GM18873 (cell line): ENCODE results near the gene SP1.
"Not testable (repeated sequence)": the region's sequence is repeated elsewhere in the genome, so short reads cannot be mapped to it uniquely, and the experiment has no call there.

Source experiments
- ATAC-seq: cut with Tn5 transposase; IDR thresholded peaks from one replicate; pipeline ENCODE4 v1.9.1; 2021; ENCODE audit warnings: mild to moderate bottlenecking, moderate library complexity, moderate number of reproducible peaks; ENCODE audit not compliant: unreplicated experiment, low FRiP score

The SP1 gene

DNA sequence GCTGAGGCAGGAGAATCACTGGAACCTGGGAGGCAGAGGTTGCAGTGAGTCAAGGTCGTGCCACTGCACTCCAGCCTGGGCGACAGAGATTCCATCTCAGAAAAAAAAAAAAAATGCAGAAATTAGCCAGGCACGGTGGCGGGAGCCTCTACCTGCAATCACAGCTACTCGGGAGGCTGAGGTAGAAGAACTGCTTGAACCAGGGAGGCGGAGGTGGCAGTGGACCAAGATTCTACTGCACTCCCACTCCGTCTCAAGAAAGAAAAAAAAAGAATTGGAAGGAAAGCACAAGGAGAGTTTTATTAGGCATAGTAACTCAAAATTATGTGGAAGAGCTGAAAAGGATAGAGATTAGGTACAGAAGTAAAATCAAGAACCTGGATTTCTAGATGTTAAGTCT, 22.9 kb downstream of the SP1 start:
- no peak for ATAC-seq

GRCh38 chr12:53410951-53411350, 31.0 kb downstream of the SP1 start:
- no peak for ATAC-seq

- ATAC-seq, result no peak
Observed at GRCh38 chr12:53413485-53414204, 33.7 kb downstream of the SP1 start.

- ATAC-seq, result no peak
Observed at GRCh38 chr12:53414756-53415417, 34.9 kb downstream of the SP1 start.

DNA sequence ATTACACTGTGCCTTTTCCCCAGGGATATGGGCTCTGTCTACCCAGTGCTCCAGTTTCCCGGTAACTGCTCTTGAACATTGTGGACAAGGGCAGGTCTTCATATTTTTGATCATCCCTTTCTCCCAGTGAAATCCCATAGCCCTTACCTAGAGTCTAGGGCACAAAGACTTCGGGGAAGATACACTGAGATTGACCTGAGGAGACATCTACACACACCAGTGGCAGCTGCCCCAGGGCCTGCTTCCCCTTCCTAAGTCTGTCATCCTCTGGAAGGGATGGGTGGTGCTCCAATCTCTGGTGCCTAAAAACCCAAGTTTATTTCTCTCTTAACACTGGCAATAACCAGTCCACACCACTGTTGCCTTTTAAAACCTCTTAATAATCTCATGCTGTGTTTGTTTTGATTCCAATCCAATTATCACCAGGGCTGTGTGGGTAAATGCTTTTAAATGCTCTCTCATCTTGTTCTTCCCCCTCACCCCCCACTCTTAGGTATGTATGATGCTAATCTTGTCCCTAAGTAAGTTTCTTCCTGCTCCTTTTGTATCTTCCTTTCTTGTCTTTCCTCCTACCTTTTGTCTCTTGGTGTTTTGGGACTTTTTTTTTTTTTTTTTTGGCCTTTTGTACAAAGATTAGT, 35.9 kb downstream of the SP1 start:
- not testable (repeated sequence) for ATAC-seq

DNA sequence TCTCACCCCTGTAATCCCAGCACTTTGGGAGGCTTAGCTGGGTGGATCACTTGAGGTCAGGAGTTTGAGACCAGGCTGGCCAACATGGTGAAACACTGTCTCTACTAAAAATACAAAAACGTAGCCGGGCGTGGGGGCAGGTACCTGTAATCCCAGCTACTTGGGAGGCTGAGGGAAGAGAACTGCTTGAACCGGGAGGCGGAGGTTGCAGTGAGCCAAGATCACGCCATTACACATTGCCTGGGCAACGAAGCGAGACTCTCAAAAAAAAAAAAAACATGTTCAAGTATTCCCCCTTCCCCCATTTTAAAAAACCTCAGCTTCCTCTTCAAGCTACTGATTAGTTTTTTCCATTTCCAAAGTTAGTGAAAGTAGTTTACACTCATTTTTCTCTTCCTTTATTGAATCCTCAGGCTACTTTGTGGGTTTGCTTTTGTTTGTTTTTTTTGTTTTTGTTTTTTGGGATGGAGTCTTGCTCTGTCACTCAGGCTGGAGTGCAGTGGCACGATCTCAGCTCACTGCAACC, 37.4 kb downstream of the SP1 start:
- ATAC-seq, result not testable (repeated sequence)

GRCh38 chr12:53418221-53418620, 38.2 kb downstream of the SP1 start:
- no peak for ATAC-seq

DNA sequence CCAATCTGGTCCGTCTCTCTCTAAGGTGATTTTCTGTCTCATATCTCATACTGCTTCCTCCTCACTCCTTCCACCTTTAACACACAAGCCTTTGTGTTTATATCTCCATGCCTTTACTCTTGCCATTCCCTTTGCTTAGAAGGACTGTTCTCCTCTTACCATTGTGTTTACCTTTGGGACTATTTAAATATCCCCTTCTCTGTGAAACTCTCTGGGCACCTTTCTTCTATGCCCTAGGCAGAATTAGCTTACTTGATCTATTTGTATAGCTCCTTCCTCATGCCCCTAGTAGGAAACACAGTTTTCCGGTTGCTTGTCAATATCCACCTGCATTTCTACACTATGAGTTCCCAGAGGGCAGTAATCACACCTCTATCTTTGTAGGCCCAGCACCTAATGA, 39.8 kb downstream of the SP1 start:
- no peak for ATAC-seq

- ATAC-seq, result not testable (repeated sequence)
Observed at GRCh38 chr12:53422247-53422646, 42.3 kb downstream of the SP1 start.

GRCh38 chr12:53423597-53423996, 43.6 kb downstream of the SP1 start, which contains the start of gene AMHR2:
AMHR2 (plus strand) TSS chr12:53423855; CDS start chr12:53423935, 80 bp downstream.
- no peak for ATAC-seq

DNA sequence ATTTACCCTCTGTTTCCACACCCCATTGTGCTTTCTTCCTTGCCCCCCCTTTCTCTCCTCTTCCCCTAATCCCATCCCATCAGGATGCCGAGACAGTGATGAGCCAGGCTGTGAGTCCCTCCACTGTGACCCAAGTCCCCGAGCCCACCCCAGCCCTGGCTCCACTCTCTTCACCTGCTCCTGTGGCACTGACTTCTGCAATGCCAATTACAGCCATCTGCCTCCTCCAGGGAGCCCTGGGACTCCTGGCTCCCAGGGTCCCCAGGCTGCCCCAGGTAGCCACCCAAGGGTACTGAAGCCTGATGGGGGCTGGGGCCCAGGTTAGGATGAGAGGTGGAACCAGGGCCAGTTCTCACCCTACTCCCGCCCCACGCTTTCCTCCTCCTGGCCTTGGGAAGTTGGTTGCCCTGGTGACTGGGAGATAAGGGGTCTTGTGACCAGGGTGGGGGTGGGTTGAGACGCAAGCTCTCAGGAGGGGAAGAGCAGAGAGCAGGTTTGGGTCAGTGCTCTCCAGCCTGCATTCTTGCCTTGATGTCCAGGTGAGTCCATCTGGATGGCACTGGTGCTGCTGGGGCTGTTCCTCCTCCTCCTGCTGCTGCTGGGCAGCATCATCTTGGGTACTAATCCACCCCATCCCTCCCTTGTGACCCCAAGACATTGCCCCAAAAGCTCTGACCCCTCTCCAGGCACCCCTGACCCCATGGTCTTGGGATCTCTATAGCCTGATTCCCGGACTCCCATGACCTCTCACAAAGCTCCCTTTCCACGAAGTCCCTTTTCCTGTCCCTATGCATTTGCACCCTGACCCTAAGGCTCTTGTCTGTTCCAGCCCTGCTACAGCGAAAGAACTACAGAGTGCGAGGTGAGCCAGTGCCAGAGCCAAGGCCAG, 44.9 kb downstream of the SP1 start:
- ATAC-seq, result no peak

DNA sequence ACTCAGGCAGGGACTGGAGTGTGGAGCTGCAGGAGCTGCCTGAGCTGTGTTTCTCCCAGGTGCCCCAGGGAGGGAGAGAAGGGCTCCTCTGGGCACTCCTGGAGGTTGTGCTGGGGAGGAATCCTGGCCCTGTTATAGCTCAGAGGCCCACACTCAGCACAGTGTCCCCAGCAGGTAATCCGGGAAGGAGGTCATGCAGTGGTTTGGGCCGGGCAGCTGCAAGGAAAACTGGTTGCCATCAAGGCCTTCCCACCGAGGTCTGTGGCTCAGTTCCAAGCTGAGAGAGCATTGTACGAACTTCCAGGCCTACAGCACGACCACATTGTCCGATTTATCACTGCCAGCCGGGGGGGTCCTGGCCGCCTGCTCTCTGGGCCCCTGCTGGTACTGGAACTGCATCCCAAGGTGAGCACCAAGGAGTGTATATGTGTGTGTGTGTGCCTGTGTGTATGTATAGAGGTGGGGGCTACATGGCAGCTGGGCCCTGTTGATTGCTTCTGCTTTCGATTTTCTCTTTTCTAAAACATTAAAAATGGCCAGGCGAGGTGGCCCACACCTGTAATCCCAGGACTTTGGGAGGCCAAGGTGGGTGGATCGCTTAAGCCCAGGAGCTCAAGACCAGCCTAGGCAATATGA, 45.7 kb downstream of the SP1 start:
- ATAC-seq, result no peak

- ATAC-seq, result no peak
Observed at GRCh38 chr12:53427905-53428594, 48.1 kb downstream of the SP1 start.

- ATAC-seq, result no peak
Observed at GRCh38 chr12:53428741-53429140, 48.8 kb downstream of the SP1 start.

GRCh38 chr12:53430116-53430515, 50.1 kb downstream of the SP1 start:
- no peak for ATAC-seq

DNA sequence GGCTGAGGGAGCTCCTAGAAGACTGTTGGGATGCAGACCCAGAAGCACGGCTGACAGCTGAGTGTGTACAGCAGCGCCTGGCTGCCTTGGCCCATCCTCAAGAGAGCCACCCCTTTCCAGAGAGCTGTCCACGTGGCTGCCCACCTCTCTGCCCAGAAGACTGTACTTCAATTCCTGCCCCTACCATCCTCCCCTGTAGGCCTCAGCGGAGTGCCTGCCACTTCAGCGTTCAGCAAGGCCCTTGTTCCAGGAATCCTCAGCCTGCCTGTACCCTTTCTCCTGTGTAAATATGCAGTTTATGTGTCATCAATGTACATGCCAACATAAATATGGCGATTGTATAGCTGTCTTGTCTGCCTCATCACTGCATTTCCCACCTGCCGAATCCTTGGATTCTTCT, 51.2 kb downstream of the SP1 start:
- ATAC-seq, result no peak

GRCh38 chr12:53435326-53435725, 55.4 kb downstream of the SP1 start:
- not testable (repeated sequence) for ATAC-seq

DNA sequence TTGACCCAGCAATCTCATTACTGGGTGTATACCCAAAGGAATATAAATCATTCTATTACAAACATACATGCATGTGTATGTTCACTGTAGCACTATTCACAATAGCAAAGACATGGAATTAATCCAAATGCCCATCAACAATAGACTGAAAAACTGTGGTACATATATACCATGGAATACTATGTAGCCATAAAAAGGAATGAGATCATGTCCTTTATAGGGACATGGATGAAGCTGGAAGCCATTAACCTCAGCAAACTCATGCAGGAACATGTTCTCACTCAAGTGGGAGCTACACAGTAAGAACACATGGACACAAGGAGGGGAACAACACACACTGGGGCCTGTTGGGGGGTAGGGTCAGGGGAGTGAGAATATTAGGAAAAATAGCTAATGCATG, 59.6 kb downstream of the SP1 start:
- not testable (repeated sequence) for ATAC-seq
